NCI-H345 treated with DMSO at 0.1 percent for 48 hours (cell line): ENCODE measurements around the gene IFITM1.
"Not testable (repeated sequence)": the region's sequence is repeated elsewhere in the genome, so short reads cannot be mapped to it uniquely, and the experiment has no call there.

ENCODE experiments used
- DNase-seq: peaks from one replicate; lab custom pipeline; 2025; ENCODE audit not compliant: unreplicated experiment; lab: John Stamatoyannopoulos, UW

The IFITM1 gene

GRCh38 chr11:340539-341512 lies 27.0 kb downstream of the IFITM1 start:
- DNase-seq, result no peak

- no peak for DNase-seq
These were observed 28.5 kb downstream of the IFITM1 start for GRCh38 chr11:342328-342727.

GRCh38 chr11:344836-345578 lies 31.2 kb downstream of the IFITM1 start:
- DNase-seq, result no peak

DNA sequence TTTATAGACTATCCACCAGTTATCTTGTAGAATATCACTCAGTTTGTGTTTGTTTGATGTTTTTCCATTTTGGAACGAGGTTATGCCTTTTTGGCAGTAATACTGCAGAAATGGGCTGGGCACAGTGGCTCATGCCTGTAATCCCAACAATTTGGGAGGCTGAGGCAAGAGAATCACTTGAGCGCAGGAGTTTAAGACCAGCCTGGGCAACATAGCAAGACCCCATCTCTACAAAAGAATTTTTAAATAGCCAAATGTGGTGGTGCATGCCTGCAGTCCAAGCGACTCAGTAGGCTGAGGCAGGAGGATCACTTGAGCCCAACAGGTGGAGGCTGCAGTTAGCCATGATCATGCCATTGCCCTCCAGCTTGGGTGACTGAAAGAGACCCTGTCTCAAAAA lies 32.7 kb downstream of the IFITM1 start:
- no peak for DNase-seq

GRCh38 chr11:349270-349954 lies 35.6 kb downstream of the IFITM1 start:
- not testable (repeated sequence) for DNase-seq

DNA sequence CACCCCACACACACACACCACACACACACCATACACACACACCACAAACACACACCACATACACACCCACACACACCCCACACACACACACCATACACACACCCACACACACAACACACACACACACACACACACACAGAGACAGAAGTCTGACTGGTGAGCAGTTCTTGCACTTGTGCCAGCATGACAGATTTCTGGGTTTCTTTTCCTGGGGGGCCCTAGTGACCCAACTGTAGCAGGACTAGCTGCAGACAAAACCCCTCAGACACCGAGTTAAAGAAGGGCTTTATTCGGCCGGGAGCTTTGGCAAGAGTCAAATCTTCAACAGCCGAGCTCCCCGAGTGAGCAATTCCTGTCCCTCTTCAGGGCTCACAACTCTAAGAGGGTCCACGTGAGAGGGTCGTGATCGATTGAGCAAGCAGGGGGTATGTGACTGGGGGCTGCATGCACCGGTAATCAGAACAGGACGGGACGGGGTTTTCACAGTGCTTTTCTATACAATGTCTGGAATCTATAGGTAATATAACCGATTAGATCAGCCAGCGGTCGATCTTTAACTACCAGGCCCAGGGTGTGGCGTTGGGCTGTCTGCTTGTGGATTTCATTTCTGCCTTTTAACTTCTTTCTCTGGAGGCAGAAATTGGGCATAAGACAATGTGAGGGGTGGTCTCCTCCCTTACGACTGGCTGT lies 36.3 kb downstream of the IFITM1 start:
- DNase-seq, result not testable (repeated sequence)

GRCh38 chr11:350723-351255 lies 36.9 kb downstream of the IFITM1 start:
- no peak for DNase-seq

GRCh38 chr11:351411-351810 lies 37.6 kb downstream of the IFITM1 start:
- DNase-seq, result no peak

DNA sequence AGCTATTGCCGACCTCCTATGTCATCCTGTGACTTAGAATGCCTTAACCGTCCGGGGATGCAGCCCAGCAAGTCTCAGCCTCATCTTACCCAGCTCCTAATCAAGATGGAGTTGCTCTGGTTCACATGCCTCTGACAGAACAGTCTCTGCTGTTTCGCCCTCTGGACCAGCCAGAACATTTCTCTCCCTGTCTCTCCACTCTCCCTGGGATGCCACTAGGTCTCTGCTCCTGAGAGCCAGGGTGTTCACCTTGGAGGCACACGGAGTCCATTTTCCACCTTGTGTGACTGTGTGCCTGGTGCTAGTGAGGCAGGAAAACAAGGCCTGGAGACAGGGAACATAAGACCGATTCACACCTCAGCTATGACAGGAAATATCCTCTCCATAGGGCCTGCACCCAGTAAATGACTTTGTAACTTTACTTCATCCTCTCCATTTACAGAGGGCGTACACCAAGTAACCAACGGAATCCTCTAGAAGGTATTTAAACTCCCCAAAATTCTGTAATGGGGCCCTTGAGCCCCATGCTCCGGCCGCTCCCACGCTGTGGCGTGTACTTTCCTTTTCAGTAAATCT lies 38.7 kb downstream of the IFITM1 start:
- DNase-seq, result no peak

DNA sequence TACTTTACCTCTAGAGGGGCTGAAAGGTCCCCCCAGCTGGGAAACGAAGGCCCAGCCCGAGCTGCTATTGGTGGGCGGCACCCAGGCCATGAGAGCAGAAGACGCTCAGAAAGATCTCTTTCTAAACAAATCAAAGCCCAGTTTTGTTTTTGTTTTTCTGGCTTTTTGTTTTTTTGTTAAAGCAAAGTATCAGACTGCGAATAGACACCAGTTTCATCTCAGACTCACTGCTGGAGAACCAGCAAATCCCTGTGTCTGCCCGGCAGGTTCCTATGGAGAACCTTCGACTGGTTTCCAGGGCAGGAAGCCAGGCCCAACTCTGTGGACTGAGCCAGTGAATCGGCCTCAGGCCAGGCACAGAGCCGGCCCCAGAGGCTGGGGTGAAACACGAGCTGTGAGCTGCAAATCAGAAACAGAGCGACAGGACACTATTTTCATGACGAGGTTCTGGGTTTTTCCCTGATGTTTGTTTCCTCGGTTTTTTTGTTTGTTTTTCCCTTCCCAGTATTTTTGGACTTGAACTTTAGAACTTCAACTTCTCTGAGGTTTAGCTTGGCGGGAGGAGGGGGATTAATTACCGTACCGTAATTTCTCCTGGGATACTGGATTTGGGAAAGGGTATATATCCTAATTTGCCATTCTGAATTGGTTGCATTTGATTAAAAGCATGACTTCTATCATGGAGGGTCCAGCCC lies 39.5 kb downstream of the IFITM1 start:
- DNase-seq, result no peak

- DNase-seq, result no peak
These were observed 42.0 kb downstream of the IFITM1 start for GRCh38 chr11:355581-356458.

GRCh38 chr11:356610-357009 lies 42.8 kb downstream of the IFITM1 start:
- no peak for DNase-seq

DNA sequence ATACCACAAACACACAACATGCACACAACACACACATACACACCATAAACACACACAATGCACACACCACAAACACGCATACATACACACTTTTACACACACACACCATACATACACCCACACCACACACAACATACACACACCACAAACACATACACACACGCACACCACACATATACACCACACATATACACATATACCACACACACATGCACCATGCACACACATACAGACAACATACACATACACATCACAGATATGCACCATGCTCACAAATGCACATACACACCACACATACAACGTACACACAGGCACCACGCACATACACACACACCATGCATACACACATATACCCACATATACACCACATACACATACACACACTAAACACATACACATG lies 43.7 kb downstream of the IFITM1 start:
- no peak for DNase-seq

DNA sequence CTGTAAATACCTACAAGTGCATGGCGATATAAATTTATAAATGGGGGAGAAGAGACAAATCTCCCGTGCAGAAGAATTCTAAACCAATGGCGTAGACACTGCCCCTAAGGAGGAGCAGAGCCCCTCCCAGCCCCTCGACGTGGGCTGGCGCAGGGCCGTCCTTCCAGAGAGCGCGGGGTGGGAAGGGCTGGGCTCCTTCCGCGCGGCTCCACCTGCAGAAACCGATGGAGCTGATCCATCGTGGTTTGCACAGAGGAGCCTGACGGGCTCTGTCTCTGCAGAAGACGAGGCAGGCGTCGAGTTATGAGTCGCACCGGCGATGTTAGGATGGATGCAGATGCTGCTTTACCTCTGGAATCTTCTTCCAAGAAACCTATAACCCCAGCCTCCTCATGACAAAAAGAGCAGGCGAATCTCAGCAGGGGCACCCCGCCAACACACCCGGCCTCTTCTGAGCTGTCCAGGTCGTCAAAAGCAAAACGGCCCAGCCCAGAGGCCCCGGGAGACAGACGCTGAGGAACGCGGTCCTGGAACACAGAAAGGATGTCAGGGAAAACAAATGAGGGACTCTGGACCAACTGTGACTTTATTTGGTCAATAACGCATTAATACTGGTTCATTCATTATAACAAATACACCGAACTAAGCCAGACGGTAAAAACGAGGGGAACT lies 44.4 kb downstream of the IFITM1 start:
- no peak for DNase-seq

DNA sequence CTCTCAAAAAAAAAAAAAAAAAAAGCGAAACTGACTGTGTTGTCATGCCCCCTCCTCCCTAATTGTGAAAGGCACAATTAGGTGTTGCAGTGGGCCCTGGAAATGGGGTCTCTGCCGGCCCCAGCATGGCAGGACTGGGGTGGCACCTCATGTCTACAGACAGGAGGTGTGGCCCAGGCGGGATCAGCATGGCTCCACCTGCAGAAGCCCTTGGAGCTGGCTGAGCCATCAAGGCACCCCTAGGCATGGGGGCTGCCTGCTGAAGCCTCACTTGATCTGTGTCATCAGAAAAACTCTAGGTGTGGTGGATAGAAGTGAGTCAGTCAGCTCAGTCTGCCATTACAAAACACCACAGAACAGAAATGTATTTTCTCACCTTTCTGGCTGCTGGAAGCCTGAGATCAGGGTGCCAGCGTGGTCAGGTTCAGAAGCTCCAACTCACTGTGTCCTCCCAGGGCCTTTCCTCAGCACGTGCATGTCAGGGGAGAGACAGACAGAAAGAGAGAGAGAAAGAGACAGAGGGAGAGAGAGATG lies 45.4 kb downstream of the IFITM1 start:
- DNase-seq, result no peak

DNA sequence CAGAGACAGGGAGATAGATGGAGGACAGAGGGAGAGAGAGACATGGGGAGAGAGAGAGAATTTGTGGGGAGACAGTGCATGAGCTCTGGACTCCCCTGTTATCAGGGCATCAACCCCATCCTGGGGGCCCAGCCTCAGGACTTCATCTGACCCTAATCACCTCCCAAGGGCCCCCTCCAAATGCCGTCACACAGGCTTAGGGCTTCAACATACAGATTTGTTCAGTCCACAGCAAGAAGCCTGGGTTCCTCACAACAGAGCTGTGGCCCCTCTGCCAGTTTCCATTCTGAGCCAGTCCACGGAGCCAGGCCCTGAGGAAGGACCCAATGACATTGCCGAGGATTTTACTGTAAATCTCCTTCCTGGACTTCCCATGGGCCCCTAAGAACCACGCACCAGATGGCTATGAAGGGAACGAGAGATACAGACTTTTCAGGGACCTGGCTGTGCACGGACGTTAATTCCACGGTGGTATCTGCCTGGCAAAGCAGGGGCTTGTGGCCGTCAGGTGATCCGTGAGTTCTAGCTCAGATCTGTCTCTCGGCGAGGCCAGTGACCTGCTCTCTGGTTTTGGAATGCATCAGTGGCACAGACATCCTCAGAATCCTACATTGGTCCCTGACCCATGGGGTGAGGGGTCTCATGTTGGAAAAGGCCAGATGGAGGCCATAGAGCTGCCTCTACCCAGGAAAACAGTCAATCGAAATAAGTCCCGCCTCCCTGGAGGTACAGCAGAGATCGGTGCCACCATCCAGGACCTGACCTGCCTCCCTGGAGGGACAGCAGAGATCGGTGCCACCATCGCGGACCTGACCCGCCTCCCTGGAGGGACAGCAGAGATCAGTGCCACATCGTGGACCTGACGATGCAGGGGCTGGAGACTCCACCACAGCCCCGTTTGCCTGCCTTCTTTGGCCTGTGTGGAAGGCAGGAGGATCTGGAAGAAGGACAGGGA lies 46.8 kb downstream of the IFITM1 start:
- DNase-seq, result no peak
